Measurements from ENCODE around the gene TTI1. TPM values are rescaled to one million over a fixed set of nuclear protein-coding genes. Genes with fewer than 3 reads are reported as not detected.

Gene TTI1
- 10 to 100 TPM; 25.9 to 27.1 TPM for total RNA-seq
- 10 to 100 TPM; 10.0 to 15.3 (median 12.0) TPM for polyA plus RNA-seq
- 43.4 to 55.8 (median 49.1) reads per million in 6 experiments for total RNA-seq

GRCh38 chr20:38033330-38034107 is at the start of gene TTI1, which contains the start of gene RPRD1B:
Gene TTI1, minus strand, starts transcription at chr20:38033456. Its CDS starts 19,640 bp downstream, at chr20:38013816.
Gene RPRD1B, plus strand, starts transcription at chr20:38033746. Its CDS starts 202 bp downstream, at chr20:38033948.
- Mint-ChIP-seq H3K27ac (peak within 1 kb of the TSS; percentile 95 to 99 (median 99)), H3K4me3 (peak within 1 kb of the TSS; percentile 90 to 99 (median 97)), H3K9me3 (no peaks in the 10 kb centered on the region), H3K4me1 (peaks cover 34 to 86% (median 78%) of the 10 kb centered on the region in 4 donors), H3K36me3 (peaks cover 0 to 34% (median 0%) of the 10 kb centered on the region in 3 donors), H3K27me3 (no peaks in the 10 kb centered on the region)
- peak; percentile 84 to 85 for ATAC-seq
- POLR2A ChIA-PET = interaction anchor here (0.6 to 2.0 kb wide), 9 partner anchors 11 to 1024 kb away, joined by 3 to 8 read pairs (median 4); partner anchors contain the start of gene RALGAPB
- DNase-seq = peak; percentile 79 to 95 (median 88)

- H3K4me3 Mint-ChIP-seq = no peak overlapping the region
- peaks cover 13 to 97% (median 38%) of the 10 kb centered on the region in 3 donors for H3K36me3 Mint-ChIP-seq
- H3K9me3 Mint-ChIP-seq = peaks cover 0 to 5% (median 0%) of the 10 kb centered on the region in 9 donors
- ATAC-seq (no peak), DNase-seq (no peak)
- POLR2A ChIA-PET = no interaction called here
- no peaks in the 10 kb centered on the region for H3K27me3 Mint-ChIP-seq
- H3K27ac Mint-ChIP-seq = no peak overlapping the region
- peaks cover 17 to 25% (median 23%) of the 10 kb centered on the region in 4 donors for H3K4me1 Mint-ChIP-seq
Observed at GRCh38 chr20:38082894-38083293, 49.6 kb upstream of the TTI1 start.

GRCh38 chr20:38081575-38081974 is 48.3 kb upstream of the TTI1 start:
- H3K4me1 Mint-ChIP-seq = peaks cover 21 to 31% (median 27%) of the 10 kb centered on the region in 4 donors
- ATAC-seq = no peak
- H3K9me3 Mint-ChIP-seq = peaks cover 0 to 5% (median 0%) of the 10 kb centered on the region in 9 donors
- peaks cover 20 to 95% (median 34%) of the 10 kb centered on the region in 3 donors for H3K36me3 Mint-ChIP-seq
- H3K27me3 Mint-ChIP-seq = no peaks in the 10 kb centered on the region
- no peak for DNase-seq
- POLR2A ChIA-PET = interaction anchor here (0.6 kb wide), 1 partner anchor 33 kb away, joined by 6 read pairs; no protein-coding TSS in a partner anchor
- peak overlapping the region in 4 of 10 donors; percentile 3 to 65 (median 32) for H3K27ac Mint-ChIP-seq
- no peak overlapping the region for H3K4me3 Mint-ChIP-seq

- DNase-seq (no peak), ATAC-seq (no peak)
- H3K36me3 Mint-ChIP-seq = peaks cover 20 to 93% (median 32%) of the 10 kb centered on the region in 3 donors
- H3K27ac Mint-ChIP-seq = no peak overlapping the region
- H3K9me3 Mint-ChIP-seq = peaks cover 0 to 5% (median 0%) of the 10 kb centered on the region in 9 donors
- no peak overlapping the region for H3K4me3 Mint-ChIP-seq
- POLR2A ChIA-PET = no interaction called here
- H3K4me1 Mint-ChIP-seq = peaks cover 21 to 39% (median 33%) of the 10 kb centered on the region in 4 donors
- H3K27me3 Mint-ChIP-seq = no peaks in the 10 kb centered on the region
Observed at GRCh38 chr20:38079353-38079752, 46.1 kb upstream of the TTI1 start.

GRCh38 chr20:38078084-38078483 is 44.8 kb upstream of the TTI1 start:
- Mint-ChIP-seq H3K27me3 (no peaks in the 10 kb centered on the region), H3K9me3 (peaks cover 0 to 5% (median 0%) of the 10 kb centered on the region in 9 donors), H3K4me1 (peaks cover 30 to 51% (median 38%) of the 10 kb centered on the region in 4 donors), H3K36me3 (peaks cover 20 to 91% (median 28%) of the 10 kb centered on the region in 3 donors), H3K27ac (peak overlapping the region in 1 of 10 donors; percentile 27), H3K4me3 (no peak overlapping the region)
- no peak for DNase-seq
- POLR2A ChIA-PET = no interaction called here
- no peak for ATAC-seq

GRCh38 chr20:38076548-38076947 is 43.3 kb upstream of the TTI1 start:
- Mint-ChIP-seq H3K4me1 (peaks cover 32 to 54% (median 37%) of the 10 kb centered on the region in 4 donors), H3K27ac (peak overlapping the region in 3 of 10 donors; percentile 9 to 50 (median 18)), H3K27me3 (no peaks in the 10 kb centered on the region), H3K4me3 (no peak overlapping the region), H3K36me3 (peaks cover 20 to 92% (median 33%) of the 10 kb centered on the region in 3 donors), H3K9me3 (peaks cover 0 to 5% (median 0%) of the 10 kb centered on the region in 9 donors)
- ATAC-seq (no peak), DNase-seq (no peak)
- POLR2A ChIA-PET = no interaction called here

- H3K9me3 Mint-ChIP-seq = peaks cover 0 to 5% (median 0%) of the 10 kb centered on the region in 9 donors
- no peak for DNase-seq
- peaks cover 30 to 92% (median 45%) of the 10 kb centered on the region in 3 donors for H3K36me3 Mint-ChIP-seq
- peaks cover 25 to 43% (median 30%) of the 10 kb centered on the region in 4 donors for H3K4me1 Mint-ChIP-seq
- H3K4me3 Mint-ChIP-seq = no peak overlapping the region
- H3K27ac Mint-ChIP-seq = peak overlapping the region in 4 of 10 donors; percentile 7 to 41 (median 22)
- ATAC-seq = no peak
- POLR2A ChIA-PET = no interaction called here
- no peaks in the 10 kb centered on the region for H3K27me3 Mint-ChIP-seq
Observed at GRCh38 chr20:38075161-38075998, 42.1 kb upstream of the TTI1 start.

GRCh38 chr20:38073307-38074071 is 40.2 kb upstream of the TTI1 start:
- peak; percentile 50 to 57 for ATAC-seq
- no peaks in the 10 kb centered on the region for H3K27me3 Mint-ChIP-seq
- DNase-seq = peak in 4 of 10 donors; percentile 5 to 33 (median 18)
- H3K36me3 Mint-ChIP-seq = peaks cover 37 to 92% (median 41%) of the 10 kb centered on the region in 3 donors
- peak overlapping the region in 7 of 10 donors; percentile 6 to 77 (median 43) for H3K27ac Mint-ChIP-seq
- no peak overlapping the region for H3K4me3 Mint-ChIP-seq
- POLR2A ChIA-PET = no interaction called here
- no peaks in the 10 kb centered on the region for H3K9me3 Mint-ChIP-seq
- H3K4me1 Mint-ChIP-seq = peaks cover 22 to 34% (median 30%) of the 10 kb centered on the region in 4 donors

GRCh38 chr20:38072898-38073297 is 39.6 kb upstream of the TTI1 start:
- ATAC-seq (no peak), DNase-seq (no peak)
- Mint-ChIP-seq H3K27me3 (no peaks in the 10 kb centered on the region), H3K27ac (peak overlapping the region in 3 of 10 donors; percentile 43 to 77 (median 65)), H3K36me3 (peaks cover 32 to 93% (median 40%) of the 10 kb centered on the region in 3 donors), H3K4me1 (peaks cover 22 to 34% (median 29%) of the 10 kb centered on the region in 4 donors), H3K4me3 (no peak overlapping the region), H3K9me3 (no peaks in the 10 kb centered on the region)
- POLR2A ChIA-PET = no interaction called here

- POLR2A ChIA-PET = interaction anchor here (0.5 kb wide), 1 partner anchor 24 kb away, joined by 3 read pairs; no protein-coding TSS in a partner anchor
- Mint-ChIP-seq H3K4me1 (peaks cover 0 to 17% (median 7%) of the 10 kb centered on the region in 4 donors), H3K27ac (no peak overlapping the region), H3K4me3 (no peak overlapping the region), H3K9me3 (no peaks in the 10 kb centered on the region), H3K36me3 (peaks cover 37 to 75% (median 60%) of the 10 kb centered on the region in 3 donors), H3K27me3 (no peaks in the 10 kb centered on the region)
- ATAC-seq (no peak), DNase-seq (no peak)
Observed at GRCh38 chr20:38067717-38068365, 34.6 kb upstream of the TTI1 start.

GRCh38 chr20:38066969-38067716 is 33.9 kb upstream of the TTI1 start:
- Mint-ChIP-seq H3K27ac (no peak overlapping the region), H3K4me3 (no peak overlapping the region), H3K36me3 (peaks cover 37 to 68% (median 60%) of the 10 kb centered on the region in 3 donors), H3K4me1 (peaks cover 0 to 11% (median 1%) of the 10 kb centered on the region in 4 donors), H3K27me3 (no peaks in the 10 kb centered on the region), H3K9me3 (no peaks in the 10 kb centered on the region)
- POLR2A ChIA-PET = no interaction called here
- no peak for ATAC-seq
- DNase-seq = no peak

Data from naive thymus-derived CD8-positive, alpha-beta T cell (primary cell).